ENCODE results near the gene KRT17.
"Not testable (repeated sequence)": the region's sequence is repeated elsewhere in the genome, so short reads cannot be mapped to it uniquely, and the experiment has no call there.

Gene KRT17

GRCh38 chr17:41595585-41595984 lies 28.8 kb downstream of the KRT17 start:
- no peak for DNase-seq (ENCODE audit: low read depth in 1 of 2, low spot score in 1 of 2)

GRCh38 chr17:41594363-41594915 lies 29.9 kb downstream of the KRT17 start:
- no peak for DNase-seq (ENCODE audit: low read depth in 1 of 2, low spot score in 1 of 2)

- DNase-seq (ENCODE audit: low read depth in 1 of 2, low spot score in 1 of 2) = no peak
Observed at GRCh38 chr17:41593306-41593981, 30.9 kb downstream of the KRT17 start.

DNA sequence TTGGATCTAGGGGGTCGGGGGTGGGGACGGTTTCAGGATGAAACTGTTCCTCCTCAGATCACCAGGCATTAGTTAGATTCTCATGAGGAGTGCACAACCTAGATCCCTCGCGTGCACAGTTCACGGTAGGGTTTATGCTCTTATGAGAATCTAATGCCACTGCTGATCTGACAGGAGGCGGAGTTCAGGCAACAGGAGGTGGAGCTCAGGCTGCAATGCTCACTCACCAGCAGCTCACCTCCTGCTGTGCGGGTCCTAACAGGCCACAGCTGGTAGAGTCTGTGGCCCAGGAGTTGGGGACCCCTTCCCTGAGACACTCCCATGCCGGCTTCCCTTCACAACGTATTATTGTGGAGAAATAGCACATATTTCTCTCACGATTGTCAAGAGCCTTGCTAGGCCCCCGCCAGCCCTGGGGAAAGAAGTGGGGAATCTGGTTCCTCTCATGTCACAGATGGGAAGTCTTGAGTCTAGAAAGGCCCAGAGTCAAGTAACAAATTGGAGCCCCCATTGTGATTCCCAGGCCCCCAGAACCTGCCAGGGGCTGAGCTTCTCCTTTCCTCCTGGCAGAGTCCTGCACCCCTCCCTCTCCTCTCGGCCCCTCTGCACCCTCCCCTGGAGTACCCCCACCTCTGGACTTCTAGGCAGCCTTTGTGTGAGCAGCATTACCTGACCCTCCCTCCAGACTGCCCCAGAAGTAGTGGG lies 31.6 kb downstream of the KRT17 start:
- DNase-seq (ENCODE audit: low read depth in 1 of 2, low spot score in 1 of 2) = no peak

DNA sequence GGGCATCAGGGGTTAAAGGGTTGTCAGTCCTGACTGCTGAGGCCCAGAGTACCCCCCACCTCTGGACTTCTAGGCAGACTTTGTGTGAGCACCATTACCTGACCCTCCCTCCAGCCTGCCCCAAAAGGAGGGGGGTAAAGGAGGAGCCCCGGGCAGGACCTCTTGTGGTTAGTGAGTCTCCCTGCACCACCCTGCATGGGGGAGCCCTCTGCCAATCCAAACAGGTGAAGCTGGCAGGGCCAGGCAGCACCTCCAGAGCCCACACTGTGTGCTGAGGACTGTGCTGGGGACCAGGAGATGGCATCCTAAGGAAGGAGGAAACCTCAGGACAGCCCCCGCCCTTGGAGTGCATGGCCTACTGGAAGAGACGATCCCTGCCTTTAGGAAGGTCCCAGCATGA lies 35.1 kb downstream of the KRT17 start:
- no peak for DNase-seq (ENCODE audit: low read depth in 1 of 2, low spot score in 1 of 2)

- DNase-seq (ENCODE audit: low read depth in 1 of 2, low spot score in 1 of 2) = no peak
Observed at GRCh38 chr17:41588126-41588810, 36.1 kb downstream of the KRT17 start.

GRCh38 chr17:41586863-41587495 lies 37.4 kb downstream of the KRT17 start, which contains the start of gene KRT14:
KRT14 (minus strand) TSS chr17:41586895; CDS start chr17:41586834, 61 bp downstream.
- no peak for DNase-seq (ENCODE audit: low read depth in 1 of 2, low spot score in 1 of 2)

GRCh38 chr17:41585301-41586056 lies 38.9 kb downstream of the KRT17 start:
- no peak for DNase-seq (ENCODE audit: low read depth in 1 of 2, low spot score in 1 of 2)

DNA sequence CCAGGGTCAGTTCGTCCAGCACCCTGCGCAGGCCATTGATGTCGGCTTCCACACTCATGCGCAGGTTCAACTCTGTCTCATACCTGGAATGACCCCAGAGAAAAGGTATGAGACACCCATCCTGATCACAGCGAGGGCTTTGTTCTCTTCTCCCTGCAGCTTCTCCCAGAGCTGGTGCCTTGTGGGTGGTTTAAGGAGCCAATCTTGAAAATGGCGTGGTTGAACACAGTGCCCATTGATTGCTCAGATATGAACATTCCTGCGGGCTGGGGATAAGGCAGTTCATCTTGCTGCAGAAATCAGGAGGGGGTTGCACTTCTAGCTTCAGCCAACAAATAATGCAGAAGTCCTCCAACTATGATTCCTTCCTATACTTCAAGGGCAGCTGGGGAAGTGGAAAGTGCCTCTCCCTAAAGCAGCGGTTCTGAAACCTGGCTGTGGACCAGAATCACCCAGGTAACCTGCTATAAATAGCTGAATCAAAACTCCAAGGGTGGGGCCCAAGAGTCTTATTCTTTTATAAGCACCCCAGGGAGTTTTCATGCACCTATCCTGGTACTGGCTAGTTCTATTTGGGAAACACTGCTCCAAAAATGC lies 39.9 kb downstream of the KRT17 start:
- DNase-seq (ENCODE audit: low read depth in 1 of 2, low spot score in 1 of 2) = not testable (repeated sequence)

GRCh38 chr17:41583137-41584127 lies 40.9 kb downstream of the KRT17 start:
- DNase-seq (ENCODE audit: low read depth in 1 of 2, low spot score in 1 of 2) = no peak

DNA sequence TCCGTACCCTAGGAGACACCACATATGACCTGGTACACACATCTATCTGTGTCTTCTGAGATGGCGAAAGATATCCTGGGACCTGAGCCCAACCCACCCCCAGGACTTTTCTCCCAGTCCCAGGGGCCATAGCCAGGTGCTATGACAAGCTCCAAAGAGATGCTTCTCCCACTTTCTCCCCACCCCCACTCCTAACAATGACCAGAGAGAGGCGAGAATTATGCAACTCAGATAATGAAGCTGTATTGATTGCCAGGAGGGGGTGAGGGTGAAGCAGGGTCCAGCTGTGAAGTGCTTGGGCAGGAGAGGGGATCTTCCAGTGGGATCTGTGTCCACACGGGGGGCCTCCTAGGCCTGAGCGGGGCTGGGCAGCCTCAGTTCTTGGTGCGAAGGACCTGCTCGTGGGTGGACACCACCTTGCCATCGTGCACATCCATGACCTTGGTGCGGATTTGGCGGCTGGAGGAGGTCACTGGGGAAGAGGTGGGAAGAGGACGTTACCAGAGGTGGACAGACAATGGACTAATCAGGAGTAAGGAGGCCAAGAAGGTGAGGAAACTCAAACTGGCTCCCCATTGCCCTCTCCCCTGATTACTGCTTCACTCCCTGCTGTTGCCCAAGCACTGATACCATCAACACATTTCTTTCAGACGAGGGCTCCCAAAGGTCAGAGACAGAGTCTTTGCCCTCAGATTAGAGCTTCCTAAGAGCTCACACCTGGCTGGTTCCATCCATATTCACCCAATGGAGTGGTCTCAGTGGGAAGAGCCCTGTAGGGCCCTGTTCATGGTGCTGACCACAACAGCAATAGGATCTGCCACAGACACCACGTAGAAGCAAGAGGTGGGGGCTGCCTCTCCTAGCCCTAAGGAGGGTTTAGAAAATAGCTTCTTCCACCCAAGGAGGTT lies 42.1 kb downstream of the KRT17 start:
- not testable (repeated sequence) for DNase-seq (ENCODE audit: low read depth in 1 of 2, low spot score in 1 of 2)

DNA sequence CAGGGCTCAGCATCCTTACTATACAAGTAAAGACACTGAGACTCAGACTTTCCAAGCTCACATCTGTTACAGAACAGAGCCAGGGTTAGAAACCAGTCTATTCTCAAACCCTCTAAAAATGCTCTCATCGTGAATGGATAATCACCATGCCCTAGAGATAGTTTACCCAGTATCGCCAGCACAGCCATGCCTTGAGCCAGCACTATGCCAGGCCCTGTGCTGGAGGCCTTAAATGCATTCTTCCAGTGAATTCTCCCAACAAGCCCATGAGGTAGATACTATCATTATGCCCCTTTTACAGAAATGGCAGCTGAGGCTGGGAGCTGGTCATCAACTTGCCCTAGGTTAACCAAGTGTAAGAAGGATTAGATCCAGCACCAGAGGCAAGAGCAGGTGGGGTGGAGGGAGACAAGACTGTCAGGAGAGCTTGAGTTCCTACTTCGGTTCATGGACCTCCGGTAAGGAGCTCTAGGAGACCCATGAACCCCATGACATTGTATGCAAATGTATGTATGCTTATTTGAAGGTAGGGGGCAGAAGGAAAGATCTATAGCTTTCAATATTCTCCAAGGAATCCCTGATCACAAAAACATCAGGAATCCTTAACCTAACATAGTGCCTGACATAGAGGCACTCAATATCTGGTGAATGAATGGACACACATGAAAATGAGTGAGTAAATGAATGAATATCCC lies 42.9 kb downstream of the KRT17 start:
- no peak for DNase-seq (ENCODE audit: low read depth in 1 of 2, low spot score in 1 of 2)

DNA sequence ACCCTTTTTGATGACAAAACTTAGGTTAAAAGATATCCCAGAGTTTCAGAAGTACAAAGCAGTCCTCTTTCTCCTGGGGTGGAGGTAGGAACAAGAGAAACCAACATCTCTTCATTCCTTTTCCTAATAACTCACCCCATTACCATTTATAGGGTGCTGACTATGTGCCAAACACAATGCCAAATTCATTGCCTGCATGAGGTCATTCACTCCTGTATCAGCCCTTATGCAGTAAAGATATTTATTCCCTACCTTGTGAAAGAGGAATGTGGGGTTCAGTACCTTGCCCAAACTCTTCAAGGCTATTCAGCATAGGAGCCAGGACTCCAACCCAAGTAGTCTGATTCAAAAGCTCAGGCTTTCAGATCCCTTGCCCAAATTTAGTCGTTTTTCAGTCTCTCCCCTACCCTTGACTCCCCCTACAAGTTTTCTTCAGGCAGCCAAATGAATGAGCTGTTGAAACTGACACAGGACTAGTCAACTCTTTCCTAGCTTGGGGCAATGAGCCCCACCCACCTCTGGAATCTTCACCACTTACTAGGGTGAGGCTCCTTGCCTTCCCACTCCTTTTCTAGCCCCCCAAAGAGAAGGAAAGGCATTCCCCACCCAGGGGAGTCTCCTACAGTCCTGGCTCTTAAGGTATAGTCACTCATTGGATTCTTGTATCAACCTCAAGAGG lies 43.5 kb downstream of the KRT17 start:
- no peak for DNase-seq (ENCODE audit: low read depth in 1 of 2, low spot score in 1 of 2)

DNA sequence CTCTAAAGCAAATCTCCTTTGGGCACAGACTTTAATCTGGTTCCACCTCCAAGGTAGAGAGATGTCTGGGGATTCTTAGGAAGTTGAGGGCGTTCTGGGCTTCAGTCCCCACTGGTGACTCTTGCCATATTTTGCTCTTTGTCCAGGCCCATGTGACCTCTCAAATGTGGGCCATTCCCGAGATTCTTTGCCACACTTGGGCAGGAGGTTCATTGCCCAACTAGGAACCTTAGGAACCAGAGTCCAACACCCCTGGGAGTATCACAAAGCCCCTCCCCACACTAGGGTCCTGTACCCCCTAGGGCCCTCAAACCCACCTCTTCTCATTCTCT lies 44.2 kb downstream of the KRT17 start:
- DNase-seq (ENCODE audit: low read depth in 1 of 2, low spot score in 1 of 2) = no peak

DNA sequence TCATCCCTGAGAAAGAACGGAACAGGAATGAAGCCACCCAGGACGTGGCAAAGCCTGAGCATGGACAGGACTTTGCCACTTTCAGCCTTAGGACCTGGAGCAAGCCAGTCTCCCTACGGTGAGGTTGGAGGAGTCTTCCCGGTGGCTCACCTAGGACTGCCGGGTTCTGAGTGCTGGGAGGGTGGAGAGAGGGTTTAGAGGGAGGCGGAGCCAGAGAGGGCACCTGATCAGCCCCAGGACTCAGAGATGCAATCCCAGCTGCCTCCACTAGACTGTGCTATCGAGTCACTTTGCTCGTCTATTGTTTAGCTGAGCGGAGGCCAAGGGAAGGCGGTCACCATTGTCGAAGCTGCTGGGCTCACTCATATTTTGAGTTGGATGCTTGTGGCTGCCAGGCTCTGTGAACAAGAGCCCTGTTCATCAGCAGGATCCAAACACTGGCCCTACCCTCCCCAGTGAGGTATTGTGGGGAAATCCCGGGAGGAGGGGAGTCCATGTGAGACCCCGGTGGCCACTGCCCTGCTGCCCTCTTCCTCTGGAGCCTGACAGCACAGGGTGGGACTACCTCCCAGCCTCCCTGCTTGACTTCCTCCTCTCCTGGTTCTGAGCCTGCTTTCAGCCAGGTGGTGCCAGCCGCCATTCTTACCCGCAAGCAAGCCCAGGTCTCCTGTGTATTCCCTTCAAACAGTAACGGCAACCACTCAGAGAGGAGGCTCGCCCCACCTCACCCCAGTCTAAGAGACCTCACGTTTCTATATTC lies 44.7 kb downstream of the KRT17 start:
- peak; percentile 39 to 42 for DNase-seq (ENCODE audit: low read depth in 1 of 2, low spot score in 1 of 2)

GRCh38 chr17:41578971-41579370 lies 45.4 kb downstream of the KRT17 start:
- no peak for DNase-seq (ENCODE audit: low read depth in 1 of 2, low spot score in 1 of 2)
